Measurements from ENCODE around the gene SNRPA. TPM values are rescaled to one million over a fixed set of nuclear protein-coding genes. Genes with fewer than 3 reads are reported as not detected.
A peak's percentile ranks its signal among the peaks of the same experiment; 100 is the strongest.

SNRPA gene
- polyA plus RNA-seq, 3 donors = 27.9 to 78.3 (median 44.2) TPM

DNA sequence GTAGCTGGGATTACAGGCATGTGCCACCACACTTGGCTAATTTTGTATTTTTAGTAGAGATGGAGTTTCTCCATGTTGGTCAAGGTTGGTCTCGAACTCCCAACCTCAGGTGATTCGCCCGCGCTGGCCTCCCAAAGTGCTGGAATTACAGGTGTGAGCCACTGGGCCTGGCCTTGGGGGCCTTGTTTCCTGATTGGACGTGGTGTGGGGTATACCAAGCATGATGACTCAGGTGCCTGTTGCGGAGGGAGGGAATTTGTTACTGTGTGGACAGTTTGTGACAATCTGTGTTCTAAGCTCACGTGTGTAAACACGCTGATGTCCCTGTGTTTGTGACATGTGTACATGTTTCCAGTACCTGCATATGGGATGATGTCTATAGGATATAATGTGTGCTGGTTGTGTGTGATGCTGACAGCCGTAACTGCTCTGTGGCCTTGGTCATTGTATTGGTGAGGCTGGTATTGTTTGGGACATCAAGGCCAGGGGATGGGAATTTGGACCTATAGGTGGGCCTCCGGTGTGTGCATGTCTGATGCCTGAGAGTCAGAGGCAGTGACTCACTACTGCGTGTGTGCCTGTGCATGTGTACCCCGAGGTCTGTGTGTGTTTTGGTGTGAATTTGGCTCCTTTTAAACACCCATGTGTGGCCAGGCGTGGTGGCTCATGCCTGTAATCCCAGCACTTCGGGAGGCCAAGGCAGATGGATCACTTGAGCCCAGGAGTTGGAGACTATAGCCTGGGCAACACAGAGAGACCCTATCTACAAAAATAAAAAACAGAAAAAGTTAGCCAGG is 46.4 kb downstream of the SNRPA start:
- Histone ChIP-seq H3K9me3 (replicated peaks in 1 of 2; ENCODE audit: control insufficient read depth in 1 of 2, insufficient read depth in 1 of 2, low read length in 2 of 2) (no peaks in the 10 kb centered on the region), H2AFZ (ENCODE audit: insufficient read depth, low read depth, low read length, poor library complexity, severe bottlenecking) (peak overlapping the region; percentile 70), H3K79me2 (ENCODE audit: insufficient read depth, low read length) (peaks cover 33% of the 10 kb centered on the region), H3K27me3 (ENCODE audit: control insufficient read depth in 2 of 2, insufficient read depth in 2 of 2, low read length in 2 of 2) (no peaks in the 10 kb centered on the region), H3K4me1 (ENCODE audit: control insufficient read depth in 1 of 2, insufficient read depth in 2 of 2, low read length in 2 of 2) (peaks cover 36 to 39% of the 10 kb centered on the region in 2 donors), H4K20me1 (ENCODE audit: insufficient read depth, low read length) (peaks cover 30% of the 10 kb centered on the region), H3K4me2 (replicated peaks; ENCODE audit: extremely low read depth, low read length, poor library complexity, severe bottlenecking) (peak overlapping the region; percentile 83), H3K9ac (ENCODE audit: insufficient read depth, low read length, poor library complexity, severe bottlenecking) (no peak overlapping the region), H3K36me3 (replicated peaks in 1 of 2; ENCODE audit: control insufficient read depth in 1 of 2, insufficient read depth in 2 of 2, low read length in 2 of 2) (peaks cover 24 to 38% of the 10 kb centered on the region in 2 donors), H3K27ac (ENCODE audit: low read depth in 1 of 2, low read length in 2 of 2) (peak overlapping the region; percentile 93 to 94), H3K4me3 (replicated peaks in 1 of 3; ENCODE audit: low read depth in 2 of 3, low read length in 3 of 3) (peak overlapping the region in 1 of 3 experiments; percentile 79)
- DNase-seq = no peak
- H3K4me3 Mint-ChIP-seq = peak overlapping the region in 1 of 2 donors; percentile 90
- peaks cover 0 to 6% (median 0%) of the 10 kb centered on the region in 3 donors for H3K27me3 Mint-ChIP-seq (ENCODE audit: low read depth in 3 of 3)
- H3K9me3 Mint-ChIP-seq = no peaks in the 10 kb centered on the region
- intact Hi-C loops (cut with micrococcal nuclease) = loop anchor here in 1 of 2 donors (5.0 kb wide), 1 partner anchor 45 kb away; the partner anchor contains the start of genes ACTMAP and SNRPA
- peaks cover 34 to 57% of the 10 kb centered on the region in 2 donors for H3K36me3 Mint-ChIP-seq
- H3K27ac Mint-ChIP-seq = peak overlapping the region; percentile 85 to 99 (median 98)
- 94% methylated on average over 10 of the region's 14 CpGs for WGBS (ENCODE audit: insufficient coverage)
- TF ChIP-seq, protein P1, sequence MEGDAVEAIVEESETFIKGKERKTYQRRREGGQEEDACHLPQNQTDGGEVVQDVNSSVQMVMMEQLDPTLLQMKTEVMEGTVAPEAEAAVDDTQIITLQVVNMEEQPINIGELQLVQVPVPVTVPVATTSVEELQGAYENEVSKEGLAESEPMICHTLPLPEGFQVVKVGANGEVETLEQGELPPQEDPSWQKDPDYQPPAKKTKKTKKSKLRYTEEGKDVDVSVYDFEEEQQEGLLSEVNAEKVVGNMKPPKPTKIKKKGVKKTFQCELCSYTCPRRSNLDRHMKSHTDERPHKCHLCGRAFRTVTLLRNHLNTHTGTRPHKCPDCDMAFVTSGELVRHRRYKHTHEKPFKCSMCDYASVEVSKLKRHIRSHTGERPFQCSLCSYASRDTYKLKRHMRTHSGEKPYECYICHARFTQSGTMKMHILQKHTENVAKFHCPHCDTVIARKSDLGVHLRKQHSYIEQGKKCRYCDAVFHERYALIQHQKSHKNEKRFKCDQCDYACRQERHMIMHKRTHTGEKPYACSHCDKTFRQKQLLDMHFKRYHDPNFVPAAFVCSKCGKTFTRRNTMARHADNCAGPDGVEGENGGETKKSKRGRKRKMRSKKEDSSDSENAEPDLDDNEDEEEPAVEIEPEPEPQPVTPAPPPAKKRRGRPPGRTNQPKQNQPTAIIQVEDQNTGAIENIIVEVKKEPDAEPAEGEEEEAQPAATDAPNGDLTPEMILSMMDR (IDR thresholded peaks at IDR 0.05) = no peak
- peaks cover 46% of the 10 kb centered on the region for H3K4me1 Mint-ChIP-seq

DNA sequence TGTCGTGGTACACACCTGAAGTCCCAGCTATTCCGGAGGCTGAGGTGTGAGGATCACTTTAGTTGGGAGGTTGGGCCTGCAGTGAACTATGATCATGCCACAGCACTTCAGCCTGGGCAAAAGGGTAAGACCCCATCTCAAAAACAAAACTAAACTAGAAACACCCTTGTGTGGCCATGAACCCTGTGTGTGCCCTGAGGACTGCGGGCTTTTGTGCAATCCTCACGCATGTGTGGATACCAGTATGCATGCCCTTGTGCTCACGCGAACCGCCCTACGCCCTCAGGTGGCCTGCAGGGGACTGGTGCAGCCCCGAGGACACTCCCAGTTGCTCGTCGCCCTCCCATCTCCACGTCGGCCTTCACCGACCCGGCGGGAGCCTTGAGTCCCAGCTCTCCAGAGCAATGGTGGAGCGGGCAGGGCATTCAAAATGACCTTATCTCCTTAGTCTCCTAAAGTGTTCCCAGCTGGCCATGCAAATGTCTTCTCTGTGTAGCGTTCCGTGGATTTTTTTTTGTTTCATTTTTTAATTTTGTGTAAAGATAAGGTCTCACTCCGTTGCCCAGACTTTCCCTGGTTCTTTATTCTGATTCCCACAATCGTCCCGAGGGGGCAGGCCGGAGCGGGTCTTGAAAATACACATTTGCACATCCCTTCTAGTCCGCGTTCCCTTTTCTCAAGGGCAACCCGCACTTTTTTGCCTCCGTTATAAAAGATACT is 47.1 kb downstream of the SNRPA start:
- H3K27ac Mint-ChIP-seq = peak overlapping the region; percentile 97 to 99 (median 98)
- H4K20me1 ChIP-seq (ENCODE audit: insufficient read depth, low read length) = peaks cover 38% of the 10 kb centered on the region
- H3K27ac ChIP-seq (ENCODE audit: low read depth in 1 of 2, low read length in 2 of 2) = peak overlapping the region; percentile 93 to 94
- peaks cover 52% of the 10 kb centered on the region for H3K4me1 Mint-ChIP-seq
- H3K27me3 Mint-ChIP-seq (ENCODE audit: low read depth in 3 of 3) = peaks cover 0 to 5% (median 0%) of the 10 kb centered on the region in 3 donors
- H2AFZ ChIP-seq (ENCODE audit: insufficient read depth, low read depth, low read length, poor library complexity, severe bottlenecking) = peak overlapping the region; percentile 70
- peak; percentile 63 to 82 (median 79) for DNase-seq
- 0% methylated on average over 18 of the region's 28 CpGs for WGBS (ENCODE audit: insufficient coverage)
- intact Hi-C loops (cut with micrococcal nuclease) = loop anchor here in 1 of 2 donors (1.0 to 5.0 kb wide), 3 partner anchors 20 to 81 kb away; partner anchors contain the start of genes ACTMAP, ITPKC, RAB4B and SNRPA
- no peaks in the 10 kb centered on the region for H3K9me3 ChIP-seq (replicated peaks in 1 of 2; ENCODE audit: control insufficient read depth in 1 of 2, insufficient read depth in 1 of 2, low read length in 2 of 2)
- H3K36me3 Mint-ChIP-seq = peaks cover 30 to 50% of the 10 kb centered on the region in 2 donors
- no peaks in the 10 kb centered on the region for H3K9me3 Mint-ChIP-seq
- peak overlapping the region; percentile 70 for H3K9ac ChIP-seq (ENCODE audit: insufficient read depth, low read length, poor library complexity, severe bottlenecking)
- peaks cover 44 to 46% of the 10 kb centered on the region in 2 donors for H3K4me1 ChIP-seq (ENCODE audit: control insufficient read depth in 1 of 2, insufficient read depth in 2 of 2, low read length in 2 of 2)
- TF ChIP-seq, protein P1 (IDR thresholded peaks at IDR 0.05) = peak; percentile 53
- H3K4me3 ChIP-seq (replicated peaks in 1 of 3; ENCODE audit: low read depth in 2 of 3, low read length in 3 of 3) = peak overlapping the region; percentile 64 to 79 (median 66)
- H3K27me3 ChIP-seq (ENCODE audit: control insufficient read depth in 2 of 2, insufficient read depth in 2 of 2, low read length in 2 of 2) = no peaks in the 10 kb centered on the region
- peak overlapping the region; percentile 83 for H3K4me2 ChIP-seq (replicated peaks; ENCODE audit: extremely low read depth, low read length, poor library complexity, severe bottlenecking)
- peak overlapping the region; percentile 90 to 95 for H3K4me3 Mint-ChIP-seq
- H3K79me2 ChIP-seq (ENCODE audit: insufficient read depth, low read length) = peaks cover 41% of the 10 kb centered on the region
- peaks cover 24 to 31% of the 10 kb centered on the region in 2 donors for H3K36me3 ChIP-seq (replicated peaks in 1 of 2; ENCODE audit: control insufficient read depth in 1 of 2, insufficient read depth in 2 of 2, low read length in 2 of 2)

All from CD14-positive monocyte (primary cell).